ENCODE data around the gene CORO2A. TPM values are rescaled to one million over a fixed set of nuclear protein-coding genes. Genes with fewer than 3 reads are reported as not detected.

CORO2A gene
- polyA plus RNA-seq, 1 donor from 2014 or later, result 4.2 TPM

DNA sequence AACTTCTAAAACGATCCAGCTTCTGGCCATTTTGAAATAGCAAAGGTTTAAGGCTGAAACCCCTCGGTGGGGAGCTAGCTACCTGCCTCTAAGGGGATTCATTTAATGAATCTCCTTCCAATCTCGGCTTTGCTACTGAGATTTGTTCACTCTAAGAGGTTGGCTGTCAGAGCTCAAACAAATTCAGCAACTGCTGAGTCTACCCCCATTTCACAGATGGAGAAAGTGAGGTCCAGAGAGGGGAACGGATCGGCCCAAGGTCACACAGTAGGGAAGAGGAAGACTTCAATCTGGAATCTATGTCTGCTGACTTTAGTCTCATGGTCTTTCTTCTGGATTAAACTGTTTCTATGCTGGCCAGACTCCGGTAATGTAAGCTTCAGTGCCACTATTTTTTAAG lies 3.0 kb downstream of the CORO2A start:
- peak overlapping the region in 1 of 3 donors; percentile 52 for H3K27ac Mint-ChIP-seq
- peak overlapping the region in 1 of 4 donors; percentile 88 for H3K4me3 Mint-ChIP-seq
- no peaks in the 10 kb centered on the region for H3K9me3 Mint-ChIP-seq
- peaks cover 7 to 26% (median 23%) of the 10 kb centered on the region in 3 donors for H3K4me1 Mint-ChIP-seq
- H3K36me3 Mint-ChIP-seq, result no peaks in the 10 kb centered on the region
- no peaks in the 10 kb centered on the region for H3K27me3 Mint-ChIP-seq

DNA sequence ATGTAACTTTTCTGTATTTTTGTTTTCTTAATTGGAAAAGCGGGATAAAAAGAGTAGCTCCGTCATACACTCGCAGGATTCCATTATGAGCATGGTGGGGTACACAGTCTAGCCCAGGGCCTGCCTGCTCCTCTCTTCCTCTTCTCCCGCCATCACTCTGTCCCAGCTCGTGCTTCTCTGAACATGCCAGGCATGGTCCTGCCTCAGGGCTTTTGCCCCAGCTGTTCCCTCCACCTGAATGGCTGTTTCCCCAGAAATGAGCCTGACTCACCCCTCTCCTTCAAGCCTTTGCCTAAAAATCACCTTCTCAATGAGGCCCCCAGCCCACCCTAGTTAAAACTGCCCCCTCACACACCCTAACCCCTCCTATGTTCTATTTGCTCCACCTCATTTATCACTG lies 4.5 kb downstream of the CORO2A start:
- Mint-ChIP-seq H3K9me3 (no peaks in the 10 kb centered on the region), H3K36me3 (no peaks in the 10 kb centered on the region), H3K27ac (no peak overlapping the region), H3K27me3 (no peaks in the 10 kb centered on the region), H3K4me1 (peaks cover 7 to 26% (median 17%) of the 10 kb centered on the region in 3 donors), H3K4me3 (no peak overlapping the region)

DNA sequence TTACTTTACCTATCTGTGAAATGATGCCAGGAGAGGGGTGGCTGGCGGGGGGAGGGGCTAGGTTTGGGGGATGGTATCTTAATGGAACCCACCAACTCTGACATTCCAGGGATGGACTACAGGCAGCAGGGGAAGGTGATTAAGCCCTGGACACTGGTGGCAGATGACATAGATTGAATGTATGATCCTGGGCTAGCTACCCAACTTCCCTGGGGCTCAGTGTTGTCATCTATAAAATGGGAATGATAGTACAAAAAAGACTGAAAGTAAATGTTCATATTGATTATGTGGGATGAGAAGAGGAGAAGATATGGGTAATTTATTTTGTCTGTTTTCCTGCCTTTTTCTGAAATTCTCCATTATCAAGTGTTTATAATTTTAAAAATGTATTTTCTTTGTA lies 6.2 kb downstream of the CORO2A start:
- peaks cover 3% of the 10 kb centered on the region for H3K36me3 Mint-ChIP-seq
- H3K27me3 Mint-ChIP-seq, result no peaks in the 10 kb centered on the region
- H3K4me3 Mint-ChIP-seq, result no peak overlapping the region
- H3K27ac Mint-ChIP-seq, result no peak overlapping the region
- H3K9me3 Mint-ChIP-seq, result no peaks in the 10 kb centered on the region
- H3K4me1 Mint-ChIP-seq, result peaks cover 12 to 26% (median 18%) of the 10 kb centered on the region in 3 donors

DNA sequence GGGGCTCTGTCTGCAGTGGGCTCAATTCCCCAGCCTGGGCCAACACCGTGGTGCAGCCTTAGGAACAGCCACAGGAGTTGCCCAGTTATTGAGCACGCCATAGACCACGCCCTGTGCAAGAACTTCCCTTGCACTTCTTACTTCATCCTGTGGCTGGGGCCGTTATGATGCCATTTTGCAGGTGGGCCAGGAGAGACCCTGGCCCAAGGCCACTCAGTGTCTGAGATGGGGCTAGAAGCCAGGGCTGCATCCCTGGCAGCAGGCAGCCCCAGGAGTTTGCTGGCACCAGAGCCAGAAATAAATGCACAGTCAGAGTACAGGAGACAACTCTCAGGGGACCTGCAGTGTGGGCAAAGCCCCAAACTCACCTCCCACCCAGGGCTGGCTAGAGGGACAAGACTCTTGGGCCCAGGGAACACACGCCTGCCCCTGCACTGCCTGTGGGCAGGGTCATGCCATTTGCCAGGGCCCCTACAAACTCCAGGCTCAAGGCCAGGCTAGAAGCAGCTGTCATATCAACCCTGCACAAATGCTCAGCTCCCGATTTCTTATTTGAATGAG lies 6.7 kb downstream of the CORO2A start:
- H3K27me3 Mint-ChIP-seq, result no peaks in the 10 kb centered on the region
- H3K36me3 Mint-ChIP-seq, result peaks cover 3% of the 10 kb centered on the region
- H3K4me3 Mint-ChIP-seq, result no peak overlapping the region
- no peaks in the 10 kb centered on the region for H3K9me3 Mint-ChIP-seq
- H3K27ac Mint-ChIP-seq, result no peak overlapping the region
- H3K4me1 Mint-ChIP-seq, result peaks cover 12 to 26% (median 18%) of the 10 kb centered on the region in 3 donors

DNA sequence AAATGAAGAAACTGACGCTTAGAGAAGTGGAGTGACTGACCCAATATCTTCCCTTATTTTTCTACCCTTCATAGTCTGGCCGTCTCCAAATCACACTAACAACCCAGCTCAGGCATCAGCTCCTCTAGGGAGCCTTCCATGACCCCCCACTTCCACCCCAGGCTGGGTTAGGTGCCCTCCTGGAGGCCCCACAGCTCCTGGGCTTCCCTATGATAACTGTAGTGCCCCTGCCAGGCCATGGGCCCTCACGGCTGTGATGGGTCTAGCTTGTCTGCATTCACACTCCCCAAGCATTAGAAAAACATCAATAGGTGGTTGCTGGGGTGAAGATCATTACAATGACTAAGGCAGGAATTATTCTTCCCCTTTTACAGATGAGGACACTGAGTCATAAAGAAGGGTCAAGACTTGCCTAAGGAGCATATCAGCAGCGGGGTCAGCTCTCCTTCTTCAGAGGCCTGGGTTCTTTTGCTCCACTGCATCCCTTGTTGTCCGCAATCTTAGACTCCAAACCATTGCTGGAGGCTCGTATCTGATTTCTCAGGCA lies 7.3 kb downstream of the CORO2A start:
- peaks cover 12 to 31% (median 20%) of the 10 kb centered on the region in 3 donors for H3K4me1 Mint-ChIP-seq
- H3K4me3 Mint-ChIP-seq, result no peak overlapping the region
- peak overlapping the region in 1 of 3 donors; percentile 64 for H3K27ac Mint-ChIP-seq
- peaks cover 3% of the 10 kb centered on the region for H3K36me3 Mint-ChIP-seq
- H3K9me3 Mint-ChIP-seq, result no peaks in the 10 kb centered on the region
- H3K27me3 Mint-ChIP-seq, result no peaks in the 10 kb centered on the region

DNA sequence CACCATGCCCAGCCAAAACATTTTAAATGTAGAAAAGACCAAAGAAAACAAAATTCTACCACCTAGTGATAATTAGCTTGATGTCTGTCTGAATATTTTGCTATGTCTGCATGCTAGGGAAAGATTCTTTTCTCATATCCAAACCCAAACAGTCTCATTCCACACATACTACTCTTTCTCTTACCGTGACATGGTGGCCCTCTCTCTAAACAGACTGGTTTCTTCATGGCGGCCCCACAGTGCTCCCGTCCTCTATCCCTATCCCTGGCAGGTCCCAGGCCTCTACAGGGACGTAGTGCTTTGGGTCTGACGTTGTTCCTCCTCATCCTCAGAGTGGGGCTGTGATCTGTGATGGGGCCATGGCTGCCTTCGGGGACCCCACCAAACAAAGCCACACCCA lies 8.1 kb downstream of the CORO2A start:
- peaks cover 3% of the 10 kb centered on the region for H3K36me3 Mint-ChIP-seq
- no peaks in the 10 kb centered on the region for H3K9me3 Mint-ChIP-seq
- H3K27me3 Mint-ChIP-seq, result no peaks in the 10 kb centered on the region
- peaks cover 12 to 31% (median 20%) of the 10 kb centered on the region in 3 donors for H3K4me1 Mint-ChIP-seq
- no peak overlapping the region for H3K27ac Mint-ChIP-seq
- H3K4me3 Mint-ChIP-seq, result no peak overlapping the region

DNA sequence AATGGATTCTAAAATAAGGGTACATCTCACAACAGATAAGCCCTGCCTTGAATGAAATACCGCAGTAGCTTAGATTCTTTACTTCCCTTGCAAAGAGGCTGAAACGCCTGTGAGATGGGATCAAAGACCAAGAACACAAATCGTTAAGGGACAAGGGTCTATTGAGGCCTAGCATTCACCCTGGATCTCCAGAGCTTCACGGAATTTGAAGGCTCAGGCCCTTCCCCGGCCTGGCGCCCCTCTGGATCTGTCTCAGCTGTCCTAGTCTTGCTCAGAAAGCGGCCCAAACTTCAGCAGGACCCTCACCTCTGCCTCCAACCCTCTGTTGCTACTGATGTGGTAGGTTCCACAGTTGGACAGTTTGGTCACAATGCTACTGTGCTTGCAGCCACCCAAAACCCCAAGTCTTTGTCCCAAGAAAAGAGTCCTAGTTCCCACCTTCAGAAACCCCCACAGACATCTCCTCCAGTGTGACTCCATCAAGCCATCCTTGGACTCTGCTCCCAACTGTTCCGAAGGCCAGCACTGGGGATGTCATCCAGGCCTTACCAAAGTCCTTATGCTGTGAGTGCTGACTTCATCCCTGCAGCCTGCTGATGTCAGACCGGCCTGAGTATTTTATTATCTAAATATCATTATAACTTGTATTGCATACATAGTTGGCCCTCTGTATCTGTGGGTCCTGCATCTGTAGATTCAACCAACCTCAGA lies 9.4 kb downstream of the CORO2A start:
- no peak overlapping the region for H3K4me3 Mint-ChIP-seq

DNA sequence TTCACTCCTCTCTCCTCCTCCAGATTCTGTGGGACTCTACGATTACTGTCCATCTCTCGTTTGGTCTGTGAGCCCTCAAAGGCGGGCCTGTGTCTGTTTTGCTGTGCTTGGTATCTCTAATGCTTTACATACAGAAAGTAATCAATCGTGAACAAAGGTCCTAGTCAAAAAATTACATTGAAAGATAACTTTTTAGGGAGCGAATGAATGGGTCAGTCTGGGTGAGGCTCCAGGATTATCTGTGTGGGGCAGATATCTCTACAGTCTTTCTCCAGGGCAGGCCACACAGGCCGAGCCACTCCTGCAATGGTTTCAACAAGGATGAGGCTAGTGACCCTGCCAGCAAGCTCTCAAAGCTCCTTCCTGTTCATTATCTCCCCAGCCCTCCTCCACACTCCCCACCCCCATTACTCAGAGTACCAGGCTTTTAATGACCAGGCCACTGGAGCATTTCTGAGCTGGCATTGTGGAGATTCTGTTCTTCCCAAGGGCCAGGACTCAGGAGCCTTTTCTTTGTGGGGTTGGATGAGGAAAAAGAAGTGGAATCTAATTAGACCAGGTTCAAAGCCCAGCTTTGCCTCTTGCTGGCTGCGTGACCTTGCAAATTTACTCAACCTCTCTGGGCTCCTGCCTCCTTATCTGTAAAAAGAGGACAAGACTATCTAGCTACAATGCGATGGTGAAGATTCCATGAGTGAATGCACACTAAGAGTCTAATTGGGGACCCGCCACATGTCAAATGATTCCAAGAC lies 10.2 kb downstream of the CORO2A start:
- Mint-ChIP-seq H3K9me3 (no peaks in the 10 kb centered on the region), H3K27ac (no peak overlapping the region), H3K36me3 (peaks cover 3% of the 10 kb centered on the region), H3K27me3 (no peaks in the 10 kb centered on the region), H3K4me3 (no peak overlapping the region), H3K4me1 (peaks cover 9 to 29% (median 14%) of the 10 kb centered on the region in 3 donors)

More for the DNA sequence above, 9.4 kb downstream of the CORO2A start:
- Mint-ChIP-seq H3K4me1 (peaks cover 9 to 29% (median 14%) of the 10 kb centered on the region in 3 donors), H3K9me3 (no peaks in the 10 kb centered on the region), H3K27ac (no peak overlapping the region), H3K27me3 (no peaks in the 10 kb centered on the region), H3K36me3 (peaks cover 3% of the 10 kb centered on the region)

DNA sequence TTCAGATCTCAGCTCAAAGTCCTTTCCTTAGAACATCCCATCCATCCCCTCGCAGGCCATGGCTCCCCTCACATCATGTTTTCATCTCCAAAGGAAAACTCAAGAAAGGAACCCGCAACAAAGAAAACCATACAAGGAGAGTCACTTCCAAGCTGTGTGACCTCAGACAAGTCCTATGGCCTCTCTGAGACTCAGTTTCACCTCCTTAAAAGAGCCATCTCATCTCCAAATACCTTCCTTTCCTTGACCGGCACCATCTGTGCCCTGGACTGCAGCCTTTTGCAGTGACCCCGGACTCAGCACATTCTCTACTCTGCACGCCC lies 10.7 kb downstream of the CORO2A start:
- Mint-ChIP-seq H3K27me3 (no peaks in the 10 kb centered on the region), H3K4me1 (peaks cover 9 to 29% (median 14%) of the 10 kb centered on the region in 3 donors), H3K36me3 (peaks cover 3% of the 10 kb centered on the region), H3K27ac (no peak overlapping the region), H3K9me3 (no peaks in the 10 kb centered on the region), H3K4me3 (no peak overlapping the region)

DNA sequence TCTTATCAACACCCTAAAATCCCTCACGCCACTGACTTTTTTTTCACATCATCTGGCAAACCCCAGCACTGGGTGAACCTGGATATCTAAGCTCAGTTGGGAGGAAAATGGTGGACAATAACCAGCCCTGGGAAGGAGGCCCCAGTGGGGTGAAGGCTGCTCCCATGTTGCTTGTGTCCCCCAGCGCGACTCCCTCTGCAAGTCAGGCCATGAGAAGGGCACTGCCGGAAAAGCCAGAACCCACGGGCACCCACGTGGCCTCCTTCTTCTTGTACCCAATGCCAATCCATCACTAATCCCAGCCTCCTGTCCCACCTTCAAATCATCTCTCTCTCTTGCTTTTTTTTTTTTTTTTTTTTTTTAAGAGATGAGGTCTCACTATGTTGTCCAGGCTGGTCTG lies 11.4 kb downstream of the CORO2A start:
- Mint-ChIP-seq H3K36me3 (peaks cover 3% of the 10 kb centered on the region), H3K27ac (no peak overlapping the region), H3K4me1 (peaks cover 9 to 29% (median 12%) of the 10 kb centered on the region in 3 donors), H3K27me3 (no peaks in the 10 kb centered on the region), H3K4me3 (no peak overlapping the region), H3K9me3 (no peaks in the 10 kb centered on the region)

DNA sequence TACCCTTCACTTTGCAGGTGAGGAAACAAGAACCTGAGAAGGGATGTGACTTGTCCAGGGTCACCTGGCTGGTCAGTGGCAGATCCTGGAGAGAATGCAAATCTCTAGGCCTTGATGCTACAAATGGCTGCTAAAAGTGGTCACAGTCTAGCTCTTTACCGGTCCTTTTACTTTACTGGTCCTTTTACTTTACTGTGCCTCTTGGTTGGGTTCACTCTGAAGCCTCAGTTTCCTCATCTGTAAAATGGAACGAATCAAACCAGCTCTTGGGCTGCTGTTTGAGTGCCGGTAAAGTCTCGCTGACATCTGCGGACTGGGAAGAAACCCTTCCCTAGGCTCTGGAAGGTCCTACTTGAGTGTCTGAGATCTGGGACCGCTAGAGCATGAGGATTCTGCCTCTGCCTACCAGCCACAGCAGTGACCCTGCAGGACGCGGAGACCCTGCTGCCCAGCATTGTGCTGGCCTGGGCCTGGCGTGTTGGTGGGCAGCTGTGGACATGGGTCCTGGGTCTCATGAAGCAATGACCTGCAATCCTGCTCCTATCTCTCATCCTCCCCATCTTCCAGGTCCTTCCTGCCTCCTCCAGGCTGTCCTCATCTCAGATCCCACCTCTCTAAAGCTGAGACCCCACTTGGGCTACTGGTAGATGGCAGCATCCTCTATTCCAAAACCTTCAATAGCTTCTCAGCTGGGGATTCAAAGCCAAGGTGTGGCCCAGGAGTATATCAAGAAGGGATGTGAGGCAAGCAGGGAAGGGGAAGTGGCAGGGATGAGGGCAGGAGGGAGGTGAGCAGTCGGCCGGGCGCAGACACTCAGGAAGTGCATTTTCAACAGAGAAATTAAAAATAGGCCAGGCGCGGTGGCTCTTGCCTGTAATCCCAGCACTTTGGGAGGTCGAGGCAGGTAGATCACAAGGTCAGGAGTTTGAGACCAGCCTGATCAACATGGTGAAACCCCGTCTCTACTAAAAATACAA lies 13.3 kb downstream of the CORO2A start:
- H3K27me3 Mint-ChIP-seq, result no peaks in the 10 kb centered on the region
- no peaks in the 10 kb centered on the region for H3K9me3 Mint-ChIP-seq
- H3K27ac Mint-ChIP-seq, result no peak overlapping the region
- peaks cover 5% of the 10 kb centered on the region for H3K36me3 Mint-ChIP-seq
- peaks cover 5 to 19% (median 5%) of the 10 kb centered on the region in 3 donors for H3K4me1 Mint-ChIP-seq
- no peak overlapping the region for H3K4me3 Mint-ChIP-seq

DNA sequence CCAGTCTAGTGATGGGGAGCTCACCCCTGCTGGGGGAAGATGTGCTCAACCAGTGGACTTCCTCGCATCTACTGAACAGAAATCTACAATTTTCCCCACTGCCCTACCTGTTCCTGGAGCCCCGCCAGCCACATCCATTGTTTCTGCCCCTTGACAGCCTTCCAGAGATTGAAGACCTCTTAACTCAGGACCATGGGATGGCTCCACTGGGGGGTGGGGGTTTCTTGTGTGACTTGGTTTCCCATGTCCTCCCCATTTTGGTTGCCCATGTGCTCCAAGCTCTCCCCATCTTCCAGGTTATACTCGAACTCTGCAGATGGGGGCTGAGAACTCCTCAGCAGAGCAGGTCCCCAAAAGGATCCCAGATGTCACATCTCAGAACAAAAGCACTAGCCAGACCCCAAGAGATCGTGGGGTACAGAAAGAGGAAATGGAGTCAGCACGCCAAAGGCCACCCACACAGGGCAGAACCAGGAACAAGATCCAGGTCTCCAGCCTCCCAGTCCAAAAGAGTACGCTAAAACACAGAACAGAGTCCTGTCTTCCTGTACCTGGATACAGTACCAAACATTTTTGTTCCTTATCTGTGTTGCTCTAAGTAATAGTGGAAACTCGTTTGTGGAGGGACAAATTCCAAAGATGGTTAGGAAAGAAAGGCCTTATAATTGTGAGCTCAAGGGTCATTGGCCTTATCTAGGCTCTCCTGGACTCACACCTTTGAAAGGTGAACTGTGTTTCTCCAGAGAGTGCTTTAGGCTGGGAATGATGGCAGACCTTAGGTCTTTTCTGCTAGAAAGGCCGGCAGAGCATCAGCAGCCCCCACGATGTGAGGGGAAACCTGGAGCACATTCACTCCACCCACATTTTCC lies 15.8 kb downstream of the CORO2A start:
- no peaks in the 10 kb centered on the region for H3K27me3 Mint-ChIP-seq
- H3K36me3 Mint-ChIP-seq, result peaks cover 4% of the 10 kb centered on the region
- H3K4me1 Mint-ChIP-seq, result peaks cover 5 to 19% (median 5%) of the 10 kb centered on the region in 3 donors
- no peak overlapping the region for H3K4me3 Mint-ChIP-seq
- no peaks in the 10 kb centered on the region for H3K9me3 Mint-ChIP-seq
- no peak overlapping the region for H3K27ac Mint-ChIP-seq

DNA sequence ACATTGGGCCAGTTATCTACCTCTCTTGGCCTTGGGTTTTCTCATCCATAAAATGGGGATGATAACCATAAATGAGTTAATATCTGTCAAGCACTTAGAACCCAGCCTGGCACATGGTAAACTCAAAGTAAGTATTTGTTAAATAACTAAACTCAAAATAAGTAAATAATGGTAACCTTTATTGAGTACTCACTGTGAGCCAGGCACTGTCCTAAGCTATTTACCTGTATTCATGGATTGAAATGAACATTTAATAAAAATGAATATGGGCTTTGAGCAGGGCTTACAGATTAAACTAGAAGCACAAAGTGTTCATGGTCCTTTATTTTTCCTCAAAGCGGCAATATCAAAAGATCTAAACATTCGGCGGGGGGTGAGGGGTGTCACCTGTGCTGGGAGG lies 16.7 kb downstream of the CORO2A start:
- Mint-ChIP-seq H3K36me3 (peaks cover 4% of the 10 kb centered on the region), H3K27me3 (no peaks in the 10 kb centered on the region), H3K9me3 (no peaks in the 10 kb centered on the region), H3K4me1 (peaks cover 1 to 19% (median 4%) of the 10 kb centered on the region in 3 donors), H3K4me3 (no peak overlapping the region), H3K27ac (peak overlapping the region in 1 of 3 donors; percentile 59)

Measured in IgD-negative memory B cell (primary cell).